Panc1 (cell line): ENCODE measurements around the gene ZBTB8OS. TPM values are rescaled to one million over a fixed set of nuclear protein-coding genes. Genes with fewer than 3 reads are reported as not detected.

Experiments used
- ATAC-seq: fragments of 200-7000 bp; cut with Tn5 transposase; 2 replicates; pipeline ENCODE4 v1.9.1; 2020; ENCODE audit warnings: mild to moderate bottlenecking, moderate library complexity
- BruUV-seq: library from RNA; stranded (reverse); fragments of 400-500 nt; replicated peaks from 2 replicates; lab custom pipeline; 2021; lab: Mats Ljungman, UMichigan
- CTCF ChIA-PET: fragments of 300-600 bp; sonication (Branson Sonifier 250); formaldehyde crosslinking; loops from one replicate; lab custom pipeline; 2022; ENCODE audit warnings: antibody characterized with exemption; lab: Charles Lee
- POLR2A ChIA-PET: fragments of 300-600 bp; sonication (Branson Sonifier 250); formaldehyde crosslinking; loops from one replicate; lab custom pipeline; 2022; ENCODE audit warnings: antibody characterized with exemption; lab: Charles Lee
- DNase-seq: peaks from one replicate; pipeline ENCODE4 v3.0.0-alpha.2; 2010; ENCODE audit warnings: low read depth, low spot score
- H3K27ac ChIP-seq: 2 replicates; pipeline ENCODE4 v1.5.1; 2011; ENCODE audit warnings: mild to moderate bottlenecking, low read length, inconsistent platforms
- H3K27me3 ChIP-seq: fragments of 200-500 bp; sonication (Bioruptor generic); 2 replicates; pipeline ENCODE4 v1.6.0; 2014; ENCODE audit warnings: low read length, inconsistent platforms; ENCODE audit not compliant: control insufficient read depth, insufficient read depth
- H3K36me3 ChIP-seq: fragments of 200-500 bp; sonication (Bioruptor generic); 2 replicates; pipeline ENCODE4 v1.5.1; 2014; ENCODE audit warnings: inconsistent platforms, mild to moderate bottlenecking, low read length, moderate library complexity; ENCODE audit not compliant: control insufficient read depth, insufficient read depth
- H3K4me1 ChIP-seq: 2 replicates; pipeline ENCODE4 v1.5.1; 2011; ENCODE audit warnings: inconsistent platforms, mild to moderate bottlenecking, low read length, moderate library complexity; ENCODE audit not compliant: control insufficient read depth, insufficient read depth
- H3K4me3 ChIP-seq, 2 experiments: 2 replicates each; pipeline ENCODE4 v1.5.1; 2011 to 2012; ENCODE audit warnings: low read depth in 2 of 2, low read length in 2 of 2, mild to moderate bottlenecking in 2 of 2, inconsistent platforms in 1 of 2, moderate library complexity in 1 of 2
- H3K9me3 ChIP-seq: fragments of 200-500 bp; sonication (Bioruptor generic); 2 replicates; pipeline ENCODE4 v1.5.1; 2014; ENCODE audit warnings: low read depth, mild to moderate bottlenecking, inconsistent platforms, low read length, moderate library complexity; ENCODE audit not compliant: control insufficient read depth, insufficient read depth
- POLR2AphosphoS5 ChIP-seq: IDR thresholded peaks from 2 replicates; pipeline ENCODE4 v1.6.1; 2012; ENCODE audit warnings: mild to moderate bottlenecking, low read depth, low read length, moderate library complexity
- REST ChIP-seq, 2 experiments: IDR thresholded peaks; 2 replicates each; pipeline ENCODE4 v1.6.1; 2011 to 2012; ENCODE audit warnings: low read depth in 2 of 2, control low read depth in 1 of 2, low read length in 1 of 2, mild to moderate bottlenecking in 1 of 2, moderate library complexity in 1 of 2; ENCODE audit not compliant: insufficient read depth in 1 of 2
- SIN3A ChIP-seq: IDR thresholded peaks from 2 replicates; pipeline ENCODE4 v1.6.1; 2012; ENCODE audit warnings: low read depth, mild to moderate bottlenecking, low read length, moderate library complexity, borderline replicate concordance; ENCODE audit not compliant: insufficient read depth
- TCF7L2 ChIP-seq: IDR thresholded peaks from 2 replicates; pipeline ENCODE4 v1.6.1; 2011; ENCODE audit warnings: mild to moderate bottlenecking, low read depth, low read length, inconsistent platforms
- in situ Hi-C: cut with HindIII; loops from 2 replicates; pipeline ENCODE4 v1.10.0; 2016; ENCODE audit warnings: low sequenced_read_pairs, low pct_unique_long_range_greater_than_20kb
- intact Hi-C: fragments of 100-400 bp; cut with micrococcal nuclease; formaldehyde crosslinking; loops from one replicate; pipeline ENCODE4 v1.10.0; 2022; ENCODE audit not compliant: unreplicated experiment
- total RNA-seq: library from RNA; stranded (reverse); gene quantifications from one replicate; pipeline ENCODE4 v1.2.1, GENCODE V29; 2021; ENCODE audit not compliant: unreplicated experiment
- TF ChIP-seq, protein P1 (sequence below): fragments of 450-650 bp; IDR thresholded peaks from 2 replicates; pipeline ENCODE4 v1.5.1; 2017; ENCODE audit warnings: mild to moderate bottlenecking

ZBTB8OS gene
- total RNA-seq, 1 experiment from 2014 or later = 78.9 TPM

DNA sequence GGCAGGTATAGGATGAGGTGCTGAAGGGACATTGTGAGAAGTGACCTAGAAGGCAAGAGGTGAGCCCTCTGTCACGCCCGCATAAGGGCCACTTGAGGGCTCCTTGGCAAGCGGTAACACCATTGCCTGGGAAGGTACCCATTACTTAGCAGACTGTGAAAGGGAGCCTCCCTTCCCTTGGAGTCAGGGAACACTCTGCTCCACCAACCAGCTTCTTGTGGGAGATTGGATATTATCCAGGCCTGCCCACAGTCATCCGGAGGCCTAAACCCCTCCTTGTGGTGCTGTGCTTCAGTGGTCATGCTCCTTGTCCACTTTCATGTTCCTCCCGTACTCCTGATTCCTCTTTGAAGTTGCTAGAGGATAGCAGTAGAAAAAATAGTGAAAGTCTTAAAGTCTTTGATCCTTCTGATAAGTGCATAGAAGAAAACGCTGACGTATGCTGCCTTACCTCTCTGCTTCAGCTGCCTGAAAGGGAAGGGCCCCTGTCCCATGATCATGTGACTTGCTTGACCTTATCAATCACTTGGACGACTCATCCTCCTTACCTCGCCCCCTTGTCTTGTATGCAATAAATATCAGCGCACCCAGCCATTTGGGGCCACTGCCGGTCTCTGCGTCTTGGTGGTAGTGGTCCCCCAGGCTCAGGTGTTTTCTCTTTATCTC is 16.7 kb upstream of the ZBTB8OS start:
- intact Hi-C loops (no loop called here), in situ Hi-C loops (no loop called here)
- CTCF ChIA-PET = no interaction called here
- H3K9me3 ChIP-seq = no peaks in the 10 kb centered on the region
- no peaks in the 10 kb centered on the region for H3K27me3 ChIP-seq
- TF ChIP-seq TCF7L2 (no peak), SIN3A (no peak), POLR2AphosphoS5 (no peak), REST (IDR thresholded peaks at IDR 0.05; ENCODE audit: insufficient read depth in 1 of 2, low read depth in 2 of 2, low read length in 1 of 2) (no peak)
- TF ChIP-seq, protein P1, sequence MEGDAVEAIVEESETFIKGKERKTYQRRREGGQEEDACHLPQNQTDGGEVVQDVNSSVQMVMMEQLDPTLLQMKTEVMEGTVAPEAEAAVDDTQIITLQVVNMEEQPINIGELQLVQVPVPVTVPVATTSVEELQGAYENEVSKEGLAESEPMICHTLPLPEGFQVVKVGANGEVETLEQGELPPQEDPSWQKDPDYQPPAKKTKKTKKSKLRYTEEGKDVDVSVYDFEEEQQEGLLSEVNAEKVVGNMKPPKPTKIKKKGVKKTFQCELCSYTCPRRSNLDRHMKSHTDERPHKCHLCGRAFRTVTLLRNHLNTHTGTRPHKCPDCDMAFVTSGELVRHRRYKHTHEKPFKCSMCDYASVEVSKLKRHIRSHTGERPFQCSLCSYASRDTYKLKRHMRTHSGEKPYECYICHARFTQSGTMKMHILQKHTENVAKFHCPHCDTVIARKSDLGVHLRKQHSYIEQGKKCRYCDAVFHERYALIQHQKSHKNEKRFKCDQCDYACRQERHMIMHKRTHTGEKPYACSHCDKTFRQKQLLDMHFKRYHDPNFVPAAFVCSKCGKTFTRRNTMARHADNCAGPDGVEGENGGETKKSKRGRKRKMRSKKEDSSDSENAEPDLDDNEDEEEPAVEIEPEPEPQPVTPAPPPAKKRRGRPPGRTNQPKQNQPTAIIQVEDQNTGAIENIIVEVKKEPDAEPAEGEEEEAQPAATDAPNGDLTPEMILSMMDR = no peak
- no peak for DNase-seq
- BruUV-seq = no TSS peak
- peaks cover 43% of the 10 kb centered on the region for H3K36me3 ChIP-seq
- H3K4me3 ChIP-seq = no peak overlapping the region
- POLR2A ChIA-PET = interaction anchor here (0.7 kb wide), 1 partner anchor 30 kb away, joined by 5 read pairs; no protein-coding TSS in a partner anchor
- no peak overlapping the region for H3K27ac ChIP-seq
- no peaks in the 10 kb centered on the region for H3K4me1 ChIP-seq
- no peak for ATAC-seq

GRCh38 chr1:32665915-32666314 is 15.6 kb upstream of the ZBTB8OS start:
- no peaks in the 10 kb centered on the region for H3K27me3 ChIP-seq
- in situ Hi-C loops = no loop called here
- DNase-seq (no peak), ATAC-seq (no peak)
- BruUV-seq = no TSS peak
- H3K4me3 ChIP-seq = no peak overlapping the region
- no peaks in the 10 kb centered on the region for H3K9me3 ChIP-seq
- no peaks in the 10 kb centered on the region for H3K4me1 ChIP-seq
- intact Hi-C loops = no loop called here
- no peak overlapping the region for H3K27ac ChIP-seq
- TF ChIP-seq POLR2AphosphoS5 = no peak
- H3K36me3 ChIP-seq = peaks cover 41% of the 10 kb centered on the region
- ChIA-PET POLR2A (no interaction called here), CTCF (interaction anchor here (0.7 kb wide), 1 partner anchor 10 kb away, joined by 4 read pairs; no protein-coding TSS in a partner anchor)

GRCh38 chr1:32659581-32659980 is 9.2 kb upstream of the ZBTB8OS start:
- Histone ChIP-seq H3K4me1 (no peaks in the 10 kb centered on the region; the same call in 1 of the 2 replicates), H3K36me3 (peaks cover 41% of the 10 kb centered on the region), H3K27ac (no peak overlapping the region), H3K27me3 (no peaks in the 10 kb centered on the region), H3K4me3 (no peak overlapping the region), H3K9me3 (no peaks in the 10 kb centered on the region)
- in situ Hi-C loops = no loop called here
- DNase-seq (no peak), ATAC-seq (no peak)
- CTCF ChIA-PET = no interaction called here
- BruUV-seq = TSS peak; percentile 12
- intact Hi-C loops = no loop called here
- no peak for TF ChIP-seq POLR2AphosphoS5
- no peak for TF ChIP-seq TCF7L2
- TF ChIP-seq, protein P1 = no peak
- no peak for TF ChIP-seq SIN3A
- no peak for TF ChIP-seq REST (IDR thresholded peaks at IDR 0.05; ENCODE audit: insufficient read depth in 1 of 2, low read depth in 2 of 2, low read length in 1 of 2)
- POLR2A ChIA-PET = no interaction called here
